22Rv1 (cell line): ENCODE measurements around the gene IRS1.

Experiments used
- H3K27ac ChIP-seq: fragments of 450-650 bp; 2 replicates; pipeline ENCODE4 v1.5.1; 2017
- CTCF ChIP-seq: fragments of 450-650 bp; IDR thresholded peaks from 2 replicates; pipeline ENCODE4 v1.5.1; 2017; ENCODE audit warnings: mild to moderate bottlenecking
- ZFX ChIP-seq: fragments of 450-650 bp; IDR thresholded peaks from 2 replicates; pipeline ENCODE4 v1.6.1; 2017; ENCODE audit warnings: antibody characterized with exemption, borderline replicate concordance

IRS1 gene

GRCh38 chr2:226783885-226784284 is 15.7 kb downstream of the IRS1 start:
- H3K27ac ChIP-seq = no peak overlapping the region
- TF ChIP-seq ZFX = no peak
- TF ChIP-seq CTCF = no peak

- no peak overlapping the region for H3K27ac ChIP-seq
- TF ChIP-seq ZFX = no peak
Observed at GRCh38 chr2:226782092-226782713, 17.4 kb downstream of the IRS1 start.

DNA sequence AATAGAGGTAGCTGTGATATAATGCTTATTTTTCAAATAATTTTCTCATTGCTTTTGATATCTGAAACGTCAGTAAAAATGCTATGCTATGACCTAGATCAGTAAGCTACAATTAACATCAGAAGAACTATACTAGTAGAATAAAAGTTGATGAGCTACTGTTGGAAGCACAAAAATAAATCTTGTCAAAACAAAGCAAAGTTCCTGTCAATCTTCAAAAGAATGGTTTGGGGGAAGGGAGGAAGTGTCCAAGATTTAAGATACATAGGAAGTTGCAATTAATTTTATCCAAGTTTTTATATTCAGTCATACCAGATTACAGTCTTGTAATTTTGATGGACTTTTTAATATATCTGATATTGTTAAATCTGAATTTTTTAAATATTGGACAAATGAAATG is 19.2 kb downstream of the IRS1 start:
- H3K27ac ChIP-seq = no peak overlapping the region
- TF ChIP-seq ZFX = no peak
- no peak for TF ChIP-seq CTCF

DNA sequence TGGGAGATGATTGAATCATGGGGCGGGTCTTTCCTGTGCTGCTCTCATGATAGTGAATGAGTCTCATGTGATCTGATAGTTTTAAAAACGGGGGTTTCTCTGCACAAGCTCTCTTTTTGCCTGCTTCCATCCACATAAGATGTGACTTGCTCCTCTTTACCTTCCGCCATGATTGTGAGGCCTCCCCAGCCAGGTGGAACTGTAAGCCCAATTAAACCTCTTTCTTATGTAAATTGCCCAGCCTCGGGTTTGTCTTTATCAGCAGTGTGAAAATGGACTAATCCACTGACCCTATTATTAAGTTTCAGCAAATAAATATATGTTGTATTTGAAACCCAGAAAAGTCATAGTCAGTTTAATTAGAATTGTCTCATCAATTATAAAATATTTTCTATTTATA is 22.0 kb downstream of the IRS1 start:
- H3K27ac ChIP-seq = no peak overlapping the region
- TF ChIP-seq CTCF = no peak
- no peak for TF ChIP-seq ZFX

GRCh38 chr2:226776104-226776503 is 23.5 kb downstream of the IRS1 start:
- no peak overlapping the region for H3K27ac ChIP-seq
- TF ChIP-seq CTCF = no peak
- TF ChIP-seq ZFX = no peak

DNA sequence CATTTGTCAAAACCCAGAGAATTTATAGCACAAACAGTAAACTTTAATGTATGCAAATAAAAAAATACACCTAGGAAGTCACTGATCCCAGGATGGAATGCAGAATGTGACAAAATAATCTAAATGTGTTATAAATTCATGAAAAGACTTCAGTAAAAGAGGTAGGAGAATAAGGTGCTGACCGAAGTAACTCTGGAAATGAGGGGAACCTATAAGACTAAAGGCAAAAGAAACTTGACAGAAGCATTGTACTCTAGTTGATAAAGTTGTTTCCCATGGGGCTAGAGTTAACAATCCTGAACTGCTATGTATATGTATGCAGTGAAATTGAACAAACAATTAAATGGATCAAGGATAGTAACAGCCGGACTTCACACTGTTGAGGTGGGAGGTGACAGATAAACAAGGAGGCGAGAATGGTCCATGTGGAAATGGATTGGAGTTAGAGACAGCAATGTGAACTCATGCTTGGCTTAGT is 24.5 kb downstream of the IRS1 start:
- H3K27ac ChIP-seq = no peak overlapping the region
- TF ChIP-seq CTCF (no peak), ZFX (no peak)

DNA sequence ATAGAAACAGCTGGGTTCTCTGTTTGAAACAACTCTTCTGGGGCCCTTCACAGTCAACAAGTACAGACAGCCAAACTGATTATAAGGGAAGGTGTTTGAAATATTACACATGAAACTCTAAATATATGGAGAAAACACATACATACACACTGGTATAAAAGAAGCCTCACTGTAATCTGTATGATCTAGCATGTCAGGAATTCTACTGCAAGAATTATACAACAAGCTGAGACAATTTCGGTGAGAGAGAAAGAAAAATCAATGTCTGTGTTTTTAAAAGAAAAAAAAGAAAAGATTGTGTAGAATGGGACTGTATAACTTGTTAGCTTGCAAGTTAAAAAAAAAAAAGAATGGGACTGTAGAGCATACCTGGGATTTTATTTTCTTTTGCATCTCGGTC is 26.3 kb downstream of the IRS1 start:
- peak overlapping the region; percentile 11; the same call in 1 of the 2 replicates for H3K27ac ChIP-seq
- no peak for TF ChIP-seq CTCF
- TF ChIP-seq ZFX = no peak
